GM19467 (cell line): Measurements from ENCODE around the gene PTPRF.

Experiments used
- ATAC-seq: cut with Tn5 transposase; IDR thresholded peaks from one replicate; pipeline ENCODE4 v1.9.1; 2021; ENCODE audit warnings: mild to moderate bottlenecking, moderate library complexity; ENCODE audit not compliant: unreplicated experiment

Gene PTPRF

DNA sequence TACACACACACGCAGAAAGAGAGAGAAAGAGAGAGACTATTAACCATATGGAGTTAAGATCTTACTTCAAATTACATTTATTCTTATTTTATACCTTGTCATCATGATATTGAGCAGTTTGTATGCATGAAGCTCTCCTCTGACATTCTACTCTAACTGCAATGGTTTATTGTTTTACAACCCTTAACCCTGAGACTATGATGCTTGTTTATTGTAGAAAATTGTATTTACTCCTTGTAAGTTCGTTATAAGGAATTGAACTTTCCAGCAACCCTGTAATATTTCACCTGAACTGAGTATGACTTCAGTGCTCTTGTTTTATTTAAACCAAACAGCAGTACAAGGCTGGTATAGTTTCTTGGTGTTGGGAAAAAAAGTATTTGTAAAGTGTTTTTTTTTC lies 18.6 kb upstream of the PTPRF start:
- no peak for ATAC-seq

DNA sequence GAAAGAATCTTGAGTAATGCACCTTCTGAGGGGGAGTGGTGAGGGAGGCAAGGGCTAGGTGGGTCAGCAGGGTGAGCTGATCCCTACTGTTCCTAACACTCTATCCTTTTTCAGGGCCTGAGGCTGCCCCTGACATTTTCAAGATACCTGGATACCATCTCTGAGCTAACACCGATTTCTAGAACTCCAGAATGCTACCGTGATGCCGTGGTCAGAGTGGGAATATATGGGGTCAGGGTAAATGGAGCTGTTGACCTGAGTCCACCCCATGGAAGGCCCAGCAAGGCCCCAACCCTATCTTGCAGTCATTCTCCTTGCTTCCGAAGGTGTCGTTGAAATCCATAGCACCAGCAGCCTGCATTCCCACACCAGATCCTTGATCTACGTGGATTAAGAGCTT lies 18.0 kb upstream of the PTPRF start:
- ATAC-seq: no peak

DNA sequence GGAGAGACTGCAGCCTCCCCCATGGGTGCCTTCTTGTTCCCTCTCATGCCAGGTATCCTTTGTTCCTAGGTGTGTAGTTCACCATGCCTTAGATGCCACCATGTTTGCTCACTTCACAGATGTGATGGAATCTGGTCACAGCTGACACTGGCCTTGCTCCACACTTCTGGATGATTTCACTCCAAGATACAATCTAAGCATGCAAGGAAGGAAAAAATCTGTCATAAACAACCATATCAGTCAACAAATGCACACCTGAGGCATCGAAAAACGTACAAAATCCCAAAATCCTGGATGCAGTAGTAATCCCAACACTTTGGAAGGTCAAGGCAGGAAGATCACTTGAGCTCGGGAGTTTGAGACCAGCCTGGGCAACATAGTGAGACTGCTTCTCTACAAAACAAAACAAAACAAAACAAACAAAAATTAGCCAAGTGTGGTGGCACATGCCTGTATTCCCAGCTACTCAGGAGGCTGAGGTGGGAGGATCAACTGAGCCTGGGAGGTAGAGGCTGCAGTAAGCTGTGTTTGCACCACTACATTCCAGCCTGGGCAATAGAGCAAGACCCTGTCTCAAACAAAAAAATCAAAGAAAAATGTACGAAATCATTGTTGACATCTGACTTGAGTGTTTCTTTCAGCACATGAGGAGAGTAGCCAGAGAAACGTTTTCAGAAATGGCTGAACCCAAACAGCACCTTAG lies 17.1 kb upstream of the PTPRF start:
- no peak for ATAC-seq

DNA sequence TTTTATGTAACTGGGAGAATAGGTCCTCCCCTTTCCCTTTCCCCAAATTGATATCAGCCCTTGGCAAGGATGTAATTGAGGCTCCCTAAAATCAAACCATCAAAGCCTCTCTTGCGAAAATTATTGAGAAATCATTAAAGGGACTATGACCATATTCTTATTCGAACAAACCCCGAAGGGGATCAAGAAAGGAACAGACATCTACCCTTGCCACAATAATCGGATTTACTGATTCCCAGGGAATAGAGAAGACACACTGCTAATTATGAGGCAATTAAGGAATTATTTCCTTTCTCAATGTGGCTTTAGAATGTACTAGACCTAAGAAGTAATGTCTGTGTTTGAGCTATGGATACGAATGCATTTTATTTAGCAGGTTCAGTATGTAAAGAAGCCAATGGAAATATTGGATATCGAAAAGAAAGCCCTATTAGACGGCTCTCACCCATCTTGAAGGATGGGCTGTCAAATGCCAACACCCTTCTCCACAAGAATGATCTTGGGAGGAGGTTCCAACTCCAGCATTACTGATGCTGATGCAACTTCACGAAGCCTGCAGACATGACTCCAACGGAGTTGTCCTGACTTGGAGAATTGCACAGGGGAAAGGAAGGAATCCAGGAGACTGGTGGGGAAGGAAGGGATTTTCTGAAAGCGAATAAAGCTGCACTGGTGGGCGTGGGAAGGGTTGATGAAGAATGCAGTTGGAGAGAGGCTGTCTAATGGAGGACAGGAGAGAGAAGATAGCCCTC lies 11.6 kb upstream of the PTPRF start:
- ATAC-seq: no peak

DNA sequence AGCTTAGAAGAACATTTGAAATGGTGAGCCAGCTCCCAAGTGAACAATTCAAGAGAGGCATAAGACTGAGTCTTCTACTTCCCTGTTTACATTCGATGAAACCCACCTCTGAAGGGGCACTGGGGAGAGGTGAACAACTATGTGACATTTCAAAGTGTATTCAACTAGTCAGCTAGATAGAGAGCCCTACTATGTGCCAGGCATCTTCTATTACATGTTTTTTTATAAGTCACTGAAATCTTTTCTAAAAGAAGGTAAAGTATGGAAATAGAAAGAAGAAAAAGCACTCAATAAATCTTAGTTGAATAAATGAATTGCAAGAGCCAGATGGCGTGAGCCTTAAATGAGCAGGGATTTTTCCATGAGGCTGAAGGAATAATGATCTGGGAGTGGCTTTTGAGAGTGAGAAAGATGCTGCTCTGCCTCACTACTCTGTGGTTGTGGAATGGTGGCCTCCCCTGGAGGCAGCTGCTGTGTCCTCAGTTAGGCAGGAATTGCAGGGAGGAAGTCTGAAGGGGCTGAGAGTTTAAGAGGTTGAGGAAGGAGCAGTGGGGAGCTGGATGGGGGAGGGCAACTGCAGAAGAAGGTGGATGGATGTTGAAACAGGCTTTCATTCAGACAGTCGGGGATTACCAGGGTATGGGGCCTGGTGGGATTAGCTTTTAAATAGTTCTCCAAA lies 10.4 kb upstream of the PTPRF start:
- ATAC-seq: no peak

DNA sequence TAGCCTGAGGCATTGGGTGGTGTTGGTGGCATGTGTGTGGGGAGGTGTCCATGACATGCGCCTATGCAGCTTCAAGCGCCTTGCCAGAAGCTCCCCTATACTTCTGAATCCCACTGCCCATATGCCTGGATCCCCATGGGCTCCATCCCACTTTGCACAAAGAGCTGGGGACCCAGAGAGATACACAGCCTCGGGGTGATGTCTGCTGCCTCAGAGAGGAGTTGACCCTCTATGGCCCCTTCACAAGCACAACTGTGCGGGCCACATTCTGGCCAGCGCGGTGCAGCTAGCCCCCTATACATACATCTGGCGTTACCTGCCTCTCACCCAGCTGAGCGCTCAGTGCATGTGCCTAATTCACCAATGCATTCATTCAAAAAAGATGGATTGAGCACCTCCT lies 9.6 kb upstream of the PTPRF start:
- no peak for ATAC-seq

DNA sequence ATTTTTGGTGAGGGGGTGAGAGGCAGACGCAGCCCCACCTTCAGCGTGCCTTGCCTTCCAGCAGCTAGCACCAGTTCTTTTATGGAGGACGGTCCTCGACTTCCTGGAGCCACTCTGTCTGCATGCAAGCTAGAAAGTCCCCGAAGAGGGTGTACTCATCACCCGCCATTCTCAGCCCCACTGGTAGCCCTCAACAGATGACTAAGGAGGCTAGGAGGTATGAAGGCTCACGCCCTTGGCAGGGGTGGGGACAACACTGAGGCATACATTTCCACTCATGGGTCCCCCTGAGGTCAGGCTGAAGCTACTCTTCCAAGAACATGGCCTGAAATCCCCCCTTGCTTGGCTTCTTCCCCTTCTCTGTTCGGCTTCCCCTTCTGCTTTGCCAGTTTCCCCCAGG lies 8.9 kb upstream of the PTPRF start:
- no peak for ATAC-seq

DNA sequence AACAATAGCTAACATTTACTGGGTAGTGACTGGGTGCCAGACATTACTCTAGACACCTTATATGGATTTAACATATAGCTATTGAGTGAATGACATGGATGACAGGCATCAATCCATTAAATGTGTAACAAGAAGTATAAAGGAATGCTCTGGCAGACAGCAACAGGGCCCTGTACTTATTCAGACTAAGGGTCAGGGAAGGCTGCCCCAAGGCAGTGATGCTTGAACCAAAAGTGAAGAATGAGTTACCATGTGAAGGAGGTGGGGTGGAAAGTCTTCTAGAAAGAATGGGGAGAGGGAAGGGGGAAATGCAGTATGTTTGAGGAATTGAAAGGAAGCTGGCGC lies 8.3 kb upstream of the PTPRF start:
- no peak for ATAC-seq

DNA sequence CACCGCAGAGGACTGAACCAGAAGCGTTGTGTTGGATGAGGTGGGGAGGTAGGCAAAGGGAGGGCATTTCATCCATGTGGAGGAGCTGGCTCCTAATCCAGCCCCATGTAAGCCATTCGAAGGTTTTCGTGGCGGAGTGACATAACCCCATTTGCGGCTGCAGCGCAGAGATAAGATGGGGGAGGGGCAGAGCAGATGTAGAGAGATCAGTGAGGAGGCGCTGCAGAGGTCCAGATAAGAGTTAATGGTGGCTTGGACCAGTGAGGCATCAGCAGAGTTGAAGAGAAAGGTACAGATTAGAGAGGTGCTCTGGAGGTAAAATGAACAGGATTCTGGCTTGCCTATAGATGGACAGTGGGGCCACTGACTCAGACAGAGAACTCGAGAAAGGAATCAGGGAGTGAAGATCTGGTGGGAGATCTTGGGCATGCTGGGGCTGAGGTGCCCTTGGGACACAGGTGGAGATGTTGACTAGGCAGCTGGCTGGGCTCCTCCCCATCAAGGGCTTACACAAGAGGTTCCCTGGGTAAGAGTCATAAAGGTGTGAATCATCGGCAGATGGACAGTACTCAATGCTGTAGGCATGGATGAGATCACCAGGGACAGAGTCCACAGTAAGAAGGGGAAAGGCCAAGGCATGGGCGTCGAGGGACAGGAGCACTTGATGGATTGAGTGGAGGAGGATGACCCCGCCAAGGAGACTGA lies 7.8 kb upstream of the PTPRF start:
- ATAC-seq: no peak

DNA sequence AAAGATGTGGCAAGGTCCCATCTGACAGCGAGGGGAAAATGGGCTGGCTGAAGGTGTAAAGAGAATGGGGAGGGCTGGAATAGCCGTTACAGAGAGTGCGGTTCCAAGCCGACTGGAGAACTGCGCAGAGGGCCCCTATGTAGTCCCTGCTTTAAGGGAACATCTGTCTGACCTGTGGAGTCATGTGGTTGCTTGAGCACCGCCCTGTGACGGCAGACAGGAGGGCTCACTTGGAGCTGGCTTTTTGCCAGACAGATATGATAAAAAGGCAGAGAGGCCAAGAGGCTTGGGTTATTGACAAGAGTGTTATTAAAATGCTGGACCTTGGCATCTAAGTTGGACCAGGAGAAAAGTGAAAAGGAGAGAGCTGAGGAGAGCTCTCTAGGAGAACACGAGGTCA lies 5.9 kb upstream of the PTPRF start:
- ATAC-seq: no peak

DNA sequence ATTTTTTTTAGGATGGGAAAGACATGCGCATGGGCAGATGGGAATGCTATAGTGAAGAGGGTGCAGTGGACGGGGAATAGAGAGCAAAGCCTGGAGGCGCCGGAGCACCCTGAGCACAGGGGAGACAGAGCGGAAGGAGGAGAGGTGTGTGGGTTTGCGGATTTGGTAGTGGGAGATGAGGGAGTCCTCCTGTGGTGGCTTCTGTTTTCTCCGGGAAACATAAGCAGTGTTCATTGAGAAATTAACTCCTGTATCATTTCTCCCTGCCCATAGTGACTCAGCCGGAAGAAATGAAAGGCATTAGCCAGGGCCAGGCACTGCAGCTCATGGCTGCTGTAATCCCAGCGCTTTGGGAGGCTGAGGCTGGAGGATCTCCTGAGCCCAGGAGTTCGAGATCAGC lies 4.7 kb upstream of the PTPRF start:
- ATAC-seq: no peak

DNA sequence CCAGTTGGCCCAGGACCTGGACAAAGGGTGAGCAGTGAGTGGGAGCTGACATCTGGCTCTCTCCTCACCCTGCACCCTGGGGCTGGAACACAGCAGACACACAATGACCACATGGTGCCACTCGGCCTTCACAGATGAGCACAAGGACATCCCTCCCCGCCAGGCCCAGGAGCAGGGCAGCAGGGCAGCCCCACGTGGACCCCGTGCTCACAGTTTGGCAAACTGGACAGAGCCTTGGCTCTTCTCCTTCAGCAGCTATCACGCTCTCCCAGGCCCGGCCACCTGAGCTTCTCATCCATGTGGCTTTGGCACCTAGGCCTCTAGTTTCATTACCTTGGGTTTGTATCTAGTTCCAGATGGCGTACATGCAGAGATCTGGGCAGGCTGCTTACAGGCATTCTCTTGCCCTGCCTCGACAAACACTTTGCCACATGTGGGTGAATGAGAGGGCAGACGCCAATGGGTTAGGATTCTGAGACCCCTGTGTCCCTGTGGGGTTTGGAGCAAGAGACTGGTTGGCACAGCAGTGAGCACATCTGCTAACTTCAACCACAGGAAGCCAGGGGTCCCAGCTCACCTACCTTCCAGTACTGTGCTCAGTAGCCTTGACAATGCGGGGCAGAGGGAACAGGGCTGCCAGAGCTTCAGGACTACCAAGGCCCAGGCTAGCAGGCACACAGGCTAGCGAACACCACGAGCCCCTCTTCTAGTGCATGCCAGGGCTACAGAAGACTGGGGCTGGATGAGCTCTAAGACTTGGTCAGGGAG lies 3.4 kb upstream of the PTPRF start:
- no peak for ATAC-seq

DNA sequence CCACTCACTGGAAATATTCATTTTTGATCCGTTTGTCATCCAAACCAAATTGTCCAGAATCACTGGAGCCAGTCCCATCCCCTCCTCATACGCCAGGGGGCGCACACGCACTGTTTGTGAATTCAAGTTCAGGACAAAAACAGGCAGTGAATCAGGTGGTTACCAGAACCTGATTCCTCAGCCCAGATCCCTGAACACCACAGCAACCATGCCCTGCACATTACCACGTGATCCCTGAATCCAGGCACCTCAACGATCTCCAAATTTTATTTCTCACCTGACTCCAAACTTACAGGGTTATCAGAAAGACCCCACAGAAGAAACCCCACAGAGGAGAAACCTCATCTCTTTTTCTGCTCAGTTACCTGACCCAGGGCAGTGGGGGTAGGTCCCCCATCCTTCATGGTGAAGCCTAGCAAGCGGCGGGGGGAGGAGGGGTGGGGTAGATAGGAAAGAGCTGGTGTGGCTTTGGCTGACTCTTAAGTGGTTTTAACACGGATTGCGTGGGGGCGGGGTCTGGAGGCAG lies 1.4 kb upstream of the PTPRF start:
- no peak for ATAC-seq

DNA sequence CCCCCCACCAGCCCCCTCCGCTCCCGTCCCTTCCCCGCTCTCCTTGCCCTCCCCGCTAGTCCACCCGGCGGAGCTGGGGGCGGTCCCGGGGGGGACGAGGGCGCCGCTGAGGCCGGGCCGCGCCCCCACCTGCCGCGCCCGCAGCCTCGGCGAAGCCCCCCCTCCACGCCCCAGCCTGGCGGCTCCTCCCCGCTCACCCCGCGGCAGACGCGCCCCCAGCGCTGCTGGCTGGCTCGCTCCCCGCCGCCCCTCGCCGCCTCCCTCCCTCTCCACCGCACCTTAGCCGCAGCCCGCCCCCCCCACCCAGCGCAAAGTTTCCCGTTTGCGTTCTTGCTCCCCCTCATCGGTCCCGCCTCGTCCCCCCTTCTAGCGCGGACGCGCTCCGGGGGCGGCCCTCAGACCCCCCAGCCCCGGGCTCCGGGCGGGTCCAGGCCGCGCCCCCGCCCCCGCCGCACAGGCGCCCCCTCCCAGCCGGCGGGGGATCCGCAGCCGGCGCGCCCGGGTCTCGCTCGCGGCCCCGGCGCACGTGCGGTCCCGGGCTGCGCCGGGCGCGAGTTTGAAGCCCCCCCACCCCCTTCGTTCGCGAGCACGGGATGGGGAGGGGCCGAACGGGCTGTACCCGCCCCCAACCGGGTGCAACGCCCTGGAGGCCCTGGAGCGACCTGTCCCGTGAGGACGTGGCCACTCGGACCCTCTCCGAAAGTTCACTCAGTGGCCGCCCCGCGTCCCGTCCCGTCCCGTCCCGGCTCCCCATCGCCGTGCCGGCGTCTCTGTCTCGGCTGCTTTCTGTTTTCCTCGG lies 623 bp downstream of the PTPRF start:
- no peak for ATAC-seq

DNA sequence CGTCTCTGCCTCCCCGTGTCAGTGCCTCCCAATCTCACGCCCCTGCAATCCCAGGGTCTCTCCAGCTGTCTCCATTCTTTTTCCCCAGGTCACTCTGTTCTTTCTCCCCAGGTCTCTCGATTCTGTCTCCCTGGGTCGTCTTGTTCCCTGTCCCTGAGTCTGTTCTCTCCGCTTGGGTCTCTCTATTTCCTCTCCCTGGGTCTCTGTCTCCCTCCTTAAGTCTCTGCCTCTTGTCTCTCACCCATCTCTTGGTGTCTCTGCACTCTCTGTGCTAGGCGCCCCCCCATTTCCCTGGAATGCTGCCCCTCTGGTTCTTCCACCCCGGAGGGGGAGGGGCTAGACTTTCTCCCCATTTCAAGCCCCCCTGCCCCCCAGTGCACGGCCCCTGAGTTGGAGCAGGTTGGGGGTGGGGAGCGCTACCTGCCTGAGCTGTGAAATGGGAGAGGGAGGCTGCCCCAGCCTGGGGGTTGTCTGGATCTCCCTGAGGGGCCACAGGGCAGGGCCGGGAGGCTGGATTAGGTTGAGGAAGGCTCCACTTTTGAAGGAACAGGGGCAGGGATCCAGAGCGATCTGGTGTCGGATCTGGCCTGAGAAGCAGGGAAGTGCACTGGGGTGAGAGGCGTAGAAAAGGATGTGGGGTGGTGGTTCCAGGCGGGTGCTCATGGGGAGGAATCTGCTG lies 1.4 kb downstream of the PTPRF start:
- no peak for ATAC-seq

DNA sequence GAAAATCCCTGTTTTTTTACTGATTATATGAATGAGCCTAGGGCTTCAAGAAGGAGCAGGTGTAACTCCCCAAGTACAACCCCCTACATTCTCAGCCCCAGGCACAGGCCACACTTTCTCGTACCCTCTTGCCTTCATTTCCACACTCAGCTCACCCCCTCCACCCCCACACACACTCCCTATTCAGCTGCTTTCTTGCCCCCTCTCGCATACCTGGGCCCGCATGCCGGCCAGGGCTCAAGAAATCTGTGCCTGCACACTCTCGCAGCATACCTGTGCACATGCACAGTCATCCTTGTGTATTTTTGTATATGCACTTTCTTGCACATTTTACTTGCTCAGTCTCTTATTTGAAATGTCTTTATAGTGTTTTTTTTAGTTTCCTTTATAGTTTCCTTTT lies 2.0 kb downstream of the PTPRF start:
- ATAC-seq: no peak

DNA sequence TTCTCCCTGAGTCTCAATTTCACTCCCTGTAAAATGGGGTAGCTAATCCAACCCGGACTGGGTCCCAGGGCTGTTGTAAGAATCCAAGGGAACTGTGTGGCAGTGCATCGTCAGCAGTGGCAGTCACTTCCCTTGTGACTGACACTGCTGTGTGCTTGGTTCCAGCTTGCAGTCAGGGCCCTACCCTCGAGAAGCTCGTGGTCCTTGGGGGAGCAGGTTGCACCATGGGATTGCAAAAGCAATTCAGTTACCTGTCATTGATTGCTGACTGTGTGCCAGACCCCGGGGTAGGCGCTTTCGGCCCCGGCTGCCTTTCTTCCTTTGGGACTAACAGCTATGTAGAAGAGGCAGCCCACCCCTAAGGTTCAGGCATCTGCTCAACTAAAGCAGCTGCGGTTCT lies 2.9 kb downstream of the PTPRF start:
- ATAC-seq: no peak

DNA sequence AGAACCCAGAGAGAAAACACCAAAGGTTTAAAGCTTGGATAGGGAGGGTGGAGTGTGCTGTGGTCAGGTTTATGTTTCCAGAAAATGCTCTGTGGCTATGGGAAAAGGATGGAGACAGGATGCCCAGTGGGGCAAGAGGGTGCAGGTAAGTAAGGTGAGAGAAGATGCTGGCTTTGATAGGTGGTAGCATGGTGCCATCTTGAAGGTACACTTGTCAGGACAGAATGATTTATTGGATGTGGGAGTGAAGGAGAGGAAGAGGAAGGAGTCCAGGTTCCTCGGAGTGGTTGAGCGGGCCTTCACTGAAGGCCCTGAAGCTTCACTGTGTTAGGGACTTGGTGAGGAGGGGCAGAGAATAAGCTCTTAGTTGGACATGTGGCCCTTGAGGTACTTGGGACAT lies 3.6 kb downstream of the PTPRF start:
- ATAC-seq: no peak

DNA sequence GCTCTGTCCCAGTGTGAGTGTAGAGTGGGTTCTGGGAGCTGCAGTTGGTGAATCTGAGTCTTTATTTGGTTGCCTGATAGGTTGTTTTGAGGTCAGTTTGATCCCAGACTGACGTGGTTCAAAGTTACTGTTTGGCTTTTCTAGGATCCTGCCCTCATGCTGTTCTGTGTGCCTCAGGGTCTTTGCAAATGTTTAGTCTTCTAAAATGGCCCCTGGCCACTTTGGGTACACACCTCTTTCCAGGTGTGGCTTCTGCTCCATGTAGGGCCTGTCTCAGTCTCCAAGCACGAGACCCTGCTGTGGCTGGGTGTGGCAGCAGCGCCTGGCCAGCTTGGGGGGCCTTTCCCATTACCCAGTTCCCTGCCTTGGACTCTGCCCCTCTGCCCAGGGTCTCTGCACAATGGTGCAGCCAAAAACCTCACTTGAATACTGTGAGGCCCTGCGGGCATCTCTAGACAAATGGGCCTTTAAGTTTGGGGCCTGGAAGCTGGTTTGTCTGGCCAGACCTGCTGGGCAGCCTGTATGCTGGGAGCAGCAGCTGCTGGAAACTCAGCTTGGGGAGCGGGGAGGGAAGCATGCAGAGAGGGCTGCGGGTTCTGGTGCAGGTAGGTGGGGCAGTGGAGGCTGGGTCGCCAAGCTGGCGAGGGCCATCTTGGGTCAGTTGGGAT lies 5.6 kb downstream of the PTPRF start:
- ATAC-seq: no peak
